HG02885 (cell line): ENCODE measurements around the gene ZNF785.
A peak's percentile ranks its signal among the peaks of the same experiment; 100 is the strongest.
"Not testable (repeated sequence)": the region's sequence is repeated elsewhere in the genome, so short reads cannot be mapped to it uniquely, and the experiment has no call there.

ENCODE experiments used
- ATAC-seq: cut with Tn5 transposase; IDR thresholded peaks from one replicate; pipeline ENCODE4 v1.9.1; 2021; ENCODE audit warnings: mild to moderate bottlenecking; ENCODE audit not compliant: unreplicated experiment, poor library complexity

Gene ZNF785

DNA sequence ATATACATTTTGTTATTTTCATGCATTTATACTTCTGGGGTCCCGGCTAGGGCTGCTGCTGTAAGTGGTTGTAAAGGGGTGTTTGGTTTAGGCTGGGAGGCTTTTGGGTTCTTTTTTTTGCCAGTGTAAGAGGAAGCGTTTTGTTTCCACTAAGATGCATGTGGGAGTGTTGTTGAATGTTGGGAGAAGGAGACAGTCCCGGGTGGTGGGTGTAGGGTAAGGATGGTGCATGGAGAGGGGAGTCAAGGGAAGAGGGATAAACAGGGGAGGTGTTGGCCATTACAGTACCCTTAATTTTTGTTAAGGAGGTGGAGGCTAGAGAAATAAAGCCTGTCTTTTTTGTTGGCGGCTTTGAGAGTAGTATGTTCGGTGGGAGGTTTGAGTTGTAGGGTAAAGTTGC lies 42.4 kb downstream of the ZNF785 start:
- no peak for ATAC-seq

DNA sequence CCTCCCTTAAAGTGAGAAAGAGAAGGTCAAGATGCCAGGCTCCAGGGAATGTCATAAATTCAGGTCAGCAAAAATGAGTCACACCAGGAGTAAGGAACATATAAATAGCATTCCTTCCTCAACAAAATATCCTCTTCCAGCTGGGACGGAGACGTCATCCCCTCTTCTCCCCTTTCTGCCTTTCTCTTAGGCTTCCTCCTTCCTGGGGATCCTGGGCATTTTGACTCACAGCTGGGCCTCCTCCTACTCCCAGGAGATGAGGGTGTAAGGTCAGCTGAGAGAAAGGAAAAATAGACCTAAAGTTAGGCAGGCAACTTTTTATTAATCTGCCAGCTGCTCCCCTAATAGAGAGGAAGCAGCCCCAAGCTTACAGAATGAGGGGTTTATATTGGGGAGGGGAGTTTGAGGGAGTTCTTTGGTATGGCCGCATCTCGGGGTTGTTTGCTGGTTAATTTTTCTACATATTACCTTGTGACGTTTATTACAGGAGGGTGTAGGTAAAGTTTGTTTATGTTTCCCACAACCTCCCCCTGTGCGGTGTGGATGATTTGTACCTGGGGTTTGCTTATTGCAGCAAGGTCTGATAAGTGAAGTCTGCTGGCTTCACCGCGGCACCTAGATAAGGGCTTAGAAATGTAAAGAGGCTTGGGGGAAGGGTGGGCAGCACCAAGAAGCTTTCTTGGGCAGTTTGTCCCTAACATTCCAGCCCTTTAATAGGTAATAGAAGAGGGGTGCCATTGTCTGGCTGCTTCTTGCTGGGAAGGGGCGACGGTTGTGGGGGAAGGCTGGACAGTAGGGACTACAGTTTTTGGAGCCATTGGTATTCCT lies 43.8 kb downstream of the ZNF785 start:
- no peak for ATAC-seq

DNA sequence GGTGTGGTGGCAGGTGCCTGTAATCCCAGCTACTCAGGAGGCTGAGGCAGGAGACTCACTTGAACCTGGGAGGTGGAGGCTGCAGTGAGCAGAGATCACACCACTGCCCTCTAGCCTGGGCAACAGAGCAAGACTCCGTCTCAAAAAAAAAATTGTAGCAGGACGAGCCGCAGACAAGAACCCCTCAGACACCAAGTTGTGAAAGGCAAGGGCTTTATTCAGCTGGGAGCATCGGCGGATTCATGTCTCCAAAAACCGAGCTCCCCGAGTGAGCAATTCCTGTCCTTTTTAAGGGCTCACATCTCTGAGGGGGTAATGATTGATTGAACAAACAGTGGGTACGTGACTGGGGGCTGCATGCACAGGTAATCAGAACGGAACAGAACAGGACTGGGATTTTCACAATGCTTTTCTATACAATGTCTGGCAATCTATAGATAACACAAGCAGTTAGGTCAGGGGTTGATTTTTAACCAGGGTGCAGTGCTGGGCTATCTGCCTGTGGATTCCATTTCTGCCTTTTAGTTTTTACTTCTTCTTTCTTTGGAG lies 44.5 kb downstream of the ZNF785 start:
- not testable (repeated sequence) for ATAC-seq

GRCh38 chr16:30539986-30540526 lies 45.4 kb downstream of the ZNF785 start:
- not testable (repeated sequence) for ATAC-seq

DNA sequence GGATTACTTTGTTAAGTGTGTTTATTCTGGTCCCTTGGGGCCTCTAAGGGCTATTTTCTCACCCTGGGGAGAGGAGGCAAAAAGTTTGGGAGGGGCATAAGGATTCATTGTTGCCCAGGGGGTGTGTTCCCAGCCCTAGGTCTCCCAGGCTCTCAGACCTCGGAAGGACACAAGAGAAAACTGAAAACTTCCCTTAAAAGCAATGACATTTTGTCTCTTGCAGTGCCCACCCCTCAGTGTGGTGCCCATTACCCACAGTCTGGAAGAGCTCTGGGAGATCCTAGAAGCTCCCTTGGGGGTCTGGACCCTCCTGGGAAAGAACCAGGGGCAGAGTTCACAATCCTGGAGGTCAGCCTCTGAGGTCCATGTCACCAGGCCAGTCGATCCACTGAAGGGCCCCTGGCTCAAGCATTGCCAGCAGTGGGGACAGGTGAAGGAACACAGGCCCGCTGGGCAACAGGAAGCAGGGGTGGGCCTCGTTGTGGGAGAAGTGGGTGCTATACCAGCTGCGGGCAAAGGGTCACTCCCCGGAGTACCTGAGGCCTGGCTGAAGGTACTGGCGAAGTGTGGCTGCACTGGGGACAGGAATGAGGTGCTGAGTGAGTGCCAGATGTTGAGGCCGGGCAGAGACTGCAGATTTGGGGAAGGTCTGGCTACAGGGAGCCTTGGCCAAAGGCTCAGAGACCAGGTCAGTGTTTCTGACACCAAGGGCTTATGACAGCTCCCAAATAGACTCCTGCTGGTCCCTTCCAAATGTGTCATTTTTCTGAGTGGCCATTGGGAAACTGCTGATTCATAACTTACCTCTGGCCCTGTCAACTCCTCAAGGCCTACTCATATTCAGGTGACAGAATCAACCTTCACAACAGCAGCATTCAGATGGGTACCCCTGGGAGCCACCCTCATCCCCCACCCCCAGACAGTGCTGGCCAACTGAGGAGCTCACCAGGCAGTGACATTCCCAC lies 46.2 kb downstream of the ZNF785 start:
- ATAC-seq: no peak

GRCh38 chr16:30536391-30537024 lies 49.0 kb downstream of the ZNF785 start:
- not testable (repeated sequence) for ATAC-seq

DNA sequence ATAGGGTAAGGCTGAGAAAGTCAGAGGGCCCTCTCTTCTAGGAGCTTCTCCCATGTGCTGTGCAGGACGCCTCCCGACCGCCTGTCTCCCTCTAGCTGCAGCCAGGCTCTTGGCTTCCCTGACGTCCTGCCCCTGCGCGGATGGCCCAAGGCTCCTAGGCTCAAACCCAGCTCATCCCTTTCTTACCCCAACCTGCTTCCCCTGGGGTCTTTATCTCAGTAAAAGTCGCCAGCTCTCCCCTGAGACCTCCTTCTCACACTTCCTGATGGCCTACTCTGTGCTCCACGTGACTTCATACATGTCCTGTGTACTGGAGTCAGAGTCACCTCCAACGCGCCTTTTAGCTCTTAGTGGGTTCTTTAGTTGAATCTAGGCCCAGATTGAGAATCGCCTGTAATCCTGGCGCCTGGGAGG lies 49.7 kb downstream of the ZNF785 start:
- ATAC-seq: peak; percentile 42

GRCh38 chr16:30535106-30535776 lies 50.3 kb downstream of the ZNF785 start:
- peak; percentile 10 for ATAC-seq

GRCh38 chr16:30534368-30535105 lies 51.0 kb downstream of the ZNF785 start, which contains the start of gene ZNF747:
Gene ZNF747 (minus strand): TSS chr16:30534858. CDS start chr16:30534679, 179 bp downstream.
- peak; percentile 72 for ATAC-seq

GRCh38 chr16:30533748-30534367 lies 51.6 kb downstream of the ZNF785 start:
- peak; percentile 24 for ATAC-seq

GRCh38 chr16:30533146-30533522 lies 52.4 kb downstream of the ZNF785 start:
- no peak for ATAC-seq

DNA sequence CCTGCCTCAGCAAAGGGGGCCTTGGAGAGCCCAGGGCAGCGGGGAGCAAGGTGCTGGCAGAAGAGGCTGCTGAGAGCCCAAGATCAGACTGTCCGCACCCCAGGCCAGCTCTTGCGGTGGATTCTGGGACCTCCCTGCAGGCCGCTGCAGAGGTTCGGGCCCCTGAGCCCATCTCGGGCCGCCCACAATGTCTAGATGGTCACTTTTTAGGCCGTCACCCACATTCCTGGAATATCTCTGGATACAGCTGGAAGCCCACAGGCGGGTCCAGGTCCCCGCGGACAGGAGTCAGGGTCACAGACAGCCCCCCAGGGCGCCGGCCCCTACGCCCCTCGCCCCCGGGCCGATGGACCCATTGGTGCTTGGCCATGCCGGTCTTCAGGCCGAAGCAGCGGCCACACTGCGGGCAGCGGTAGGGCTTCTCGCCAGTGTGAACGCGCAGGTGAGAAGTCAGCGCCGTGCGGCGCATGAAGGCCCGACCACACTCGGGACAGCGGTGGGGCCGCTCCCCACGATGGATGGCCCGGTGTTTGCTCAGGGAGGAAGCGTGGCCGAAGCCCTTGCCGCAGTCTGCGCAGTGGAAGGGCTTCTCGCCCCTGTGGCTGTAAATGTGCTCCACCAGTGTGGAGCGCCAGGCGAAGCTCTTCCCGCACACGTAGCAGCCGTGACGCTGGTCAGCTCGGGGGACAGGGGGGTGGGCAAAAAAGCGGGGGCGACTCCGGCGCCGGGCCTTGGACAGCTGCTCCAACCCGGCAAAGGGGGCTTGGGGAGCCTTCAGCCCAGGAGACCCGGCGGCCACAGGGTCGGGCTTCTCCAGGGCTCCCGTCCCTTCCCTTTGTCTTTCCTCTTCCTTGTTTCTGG lies 53.0 kb downstream of the ZNF785 start:
- ATAC-seq: no peak
